Gastrocnemius medialis (tissue), 4 donors: Measurements from ENCODE around the gene PAK1.

Source experiments
- CTCF ChIP-seq, 5 experiments: fragments of 450-650 bp in 3 of 5; fragments of 200-600 bp in 2 of 5; sonication (generic) in 2 of 5; IDR thresholded peaks in 4 of 5; conservative IDR thresholded peaks in 1 of 5; 1 replicate in 4 of 5; 2 replicates in 1 of 5; pipeline ENCODE4 v1.5.1; 2016 to 2019; ENCODE audit warnings: antibody characterized with exemption in 5 of 5, mild to moderate bottlenecking in 3 of 5, moderate library complexity in 3 of 5
- POLR2A ChIP-seq, 2 donors: fragments of 450-650 bp; IDR thresholded peaks; one replicate each; pipeline ENCODE4 v1.6.1; 2017; ENCODE audit warnings: antibody characterized with exemption in 2 of 2, mild to moderate bottlenecking in 2 of 2, moderate library complexity in 2 of 2

- TF ChIP-seq POLR2A (IDR thresholded peaks at IDR 0.05) (no peak), CTCF (IDR thresholded peaks at IDR 0.05 in 4 of 5, conservative IDR thresholded peaks at IDR 0.05 in 1 of 5) (no peak)
Measured at GRCh38 chr11:77512092-77512491, 38.2 kb upstream of the PAK1 start.
